CD4-positive, alpha-beta T cell treated with Interleukin-4 for 4 hours (primary cell): ENCODE results near the gene FTMT.
"Not testable (repeated sequence)": the region's sequence is repeated elsewhere in the genome, so short reads cannot be mapped to it uniquely, and the experiment has no call there.

Source experiments
- DNase-seq: peaks from one replicate; pipeline ENCODE4 v3.0.0-alpha.2; 2020

FTMT gene

GRCh38 chr5:121851643-121852574 lies at the start of gene FTMT:
Gene FTMT, plus strand, starts transcription at chr5:121851882. Its CDS starts 82 bp downstream, at chr5:121851964.
- DNase-seq, result no peak

DNA sequence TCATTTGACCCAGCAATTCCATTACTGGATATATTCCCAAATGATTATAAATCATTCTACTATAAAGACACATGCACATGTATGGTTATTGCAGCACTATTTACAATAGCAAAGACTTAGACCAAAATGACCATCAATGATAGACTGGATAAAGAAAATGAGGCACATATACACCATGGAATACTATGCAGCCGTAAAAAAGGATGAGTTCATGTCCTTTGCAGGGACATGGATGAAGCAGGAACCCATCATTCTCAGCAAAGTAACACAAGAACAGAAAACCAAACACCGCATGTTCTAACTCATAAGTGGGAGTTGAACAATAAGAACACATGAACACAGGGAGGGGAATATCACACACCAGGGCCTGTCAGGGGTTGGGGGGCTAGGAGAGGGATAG lies 46.4 kb upstream of the FTMT start:
- DNase-seq, result not testable (repeated sequence)

- no peak for DNase-seq
Measured at GRCh38 chr5:121805911-121806310, 45.8 kb upstream of the FTMT start.

- DNase-seq, result no peak
Measured at GRCh38 chr5:121816164-121816563, 35.5 kb upstream of the FTMT start.

DNA sequence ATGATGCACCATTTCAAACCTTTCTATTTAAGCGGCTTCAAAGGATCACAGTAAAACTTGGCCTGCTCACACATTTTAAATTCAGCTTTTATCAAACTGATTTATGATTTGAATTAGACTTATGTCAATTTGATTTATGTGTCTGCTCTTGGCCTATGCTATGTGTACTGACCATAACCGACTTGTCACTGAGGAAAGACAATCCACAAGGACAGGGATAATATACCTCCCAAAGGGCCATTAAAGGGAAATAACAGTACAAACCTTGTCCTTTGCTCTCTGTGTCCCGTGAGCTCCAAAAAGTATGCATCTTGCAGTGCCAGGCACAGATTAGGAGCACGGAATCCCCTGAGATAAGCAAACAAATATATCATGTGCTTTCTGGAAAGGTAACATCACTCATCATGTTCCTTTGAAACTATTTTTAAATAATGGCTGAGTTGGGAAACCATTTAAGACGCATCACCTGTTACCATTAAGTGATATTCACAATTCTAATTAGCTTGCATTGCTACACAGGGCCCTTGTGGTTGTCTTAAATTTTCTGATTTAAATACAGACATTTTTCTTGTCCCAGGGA lies 31.9 kb upstream of the FTMT start:
- no peak for DNase-seq

DNA sequence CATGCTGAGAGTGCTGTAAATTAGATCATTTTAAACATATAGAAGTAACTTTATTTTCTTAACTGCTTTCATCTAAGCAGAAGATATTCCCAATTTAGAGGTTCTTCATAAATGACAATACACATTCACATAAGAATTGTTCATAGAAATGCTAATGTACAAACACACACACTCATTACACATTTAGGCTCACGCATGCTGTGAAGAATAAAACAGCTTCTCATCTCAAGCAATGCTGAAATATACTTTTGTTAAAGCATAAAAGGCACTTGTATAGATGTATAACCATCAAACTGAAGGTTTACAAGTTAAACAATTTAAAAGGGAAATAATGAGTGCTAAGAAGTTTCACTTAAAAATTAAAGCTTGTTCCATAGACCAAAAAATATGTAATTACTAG lies 18.1 kb upstream of the FTMT start:
- no peak for DNase-seq

DNA sequence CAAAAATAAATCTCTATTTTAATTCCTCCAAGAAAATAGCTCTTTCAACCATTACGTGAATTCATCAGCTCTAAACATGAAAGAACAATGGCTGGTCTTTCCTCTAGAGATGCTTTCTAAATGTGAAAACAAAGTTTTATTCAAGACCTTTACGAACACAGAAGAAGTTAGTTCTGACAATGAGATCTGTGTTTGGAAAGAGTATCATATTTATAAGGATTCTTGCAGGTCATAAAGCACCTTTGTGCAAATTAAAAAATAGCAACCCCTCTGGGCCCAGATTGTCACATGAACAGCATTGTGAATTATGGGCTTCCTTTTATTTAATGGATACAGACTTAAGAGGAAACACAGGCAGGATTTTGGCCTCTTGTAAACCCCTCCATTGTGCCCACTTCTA lies 17.7 kb upstream of the FTMT start:
- DNase-seq, result no peak

DNA sequence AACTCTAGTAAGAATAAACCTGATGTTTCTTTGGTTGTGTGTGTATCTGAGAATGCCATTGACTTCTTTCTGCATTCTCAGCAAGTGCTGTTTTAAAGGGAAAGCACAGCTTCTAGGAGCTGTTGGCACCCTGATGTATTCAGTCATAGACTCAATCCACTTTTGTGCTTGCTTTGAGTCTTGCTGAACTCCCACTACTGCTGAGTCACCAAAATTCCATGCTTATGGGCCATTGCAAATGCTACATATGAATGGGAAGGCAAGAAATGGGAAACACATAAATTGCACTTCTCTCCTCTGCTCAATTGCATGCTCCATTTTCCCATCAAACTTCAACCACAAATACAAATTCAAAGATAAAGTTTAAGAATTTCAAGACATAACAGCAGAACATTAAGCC lies 9.8 kb upstream of the FTMT start:
- no peak for DNase-seq

DNA sequence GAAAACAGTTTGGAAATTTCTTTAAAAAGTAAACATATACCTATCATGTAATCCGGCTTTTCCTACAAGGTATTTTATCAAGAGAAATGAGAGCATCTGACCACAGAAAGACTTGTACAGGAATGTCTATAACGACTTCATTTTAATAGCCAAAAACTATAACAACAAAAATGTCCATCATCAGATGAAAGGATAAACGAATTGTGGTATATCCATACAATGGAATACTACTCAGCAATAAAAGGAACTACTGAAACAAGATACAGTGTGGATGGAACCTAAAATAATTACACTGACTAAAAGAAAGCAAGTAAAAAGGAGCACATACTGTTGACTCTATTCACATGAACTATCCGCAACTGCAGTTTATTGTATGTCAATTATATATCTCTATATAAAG lies 1.4 kb upstream of the FTMT start:
- no peak for DNase-seq

DNA sequence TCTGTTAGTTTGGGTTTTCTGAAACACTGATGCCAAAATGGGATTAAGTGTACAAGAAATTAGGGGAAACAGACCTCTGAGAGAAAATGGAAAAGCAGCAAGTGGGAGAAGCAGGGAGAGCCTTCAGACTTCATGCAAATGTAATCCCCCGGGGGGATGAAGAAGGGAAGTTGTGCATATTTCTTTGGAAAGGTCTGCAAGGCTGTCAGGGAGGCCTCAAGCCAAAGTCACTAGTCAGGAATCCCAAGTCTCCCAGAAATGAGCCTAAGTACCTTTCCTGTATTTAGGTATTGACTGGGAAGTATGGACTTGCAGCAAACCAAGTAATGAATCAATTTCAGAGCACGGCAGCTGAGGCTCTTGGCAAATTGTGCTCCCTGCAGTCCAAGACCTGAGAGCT lies 2.2 kb downstream of the FTMT start:
- DNase-seq, result no peak

- no peak for DNase-seq
Measured at GRCh38 chr5:121862801-121863200, 11.1 kb downstream of the FTMT start.

GRCh38 chr5:121863753-121864285 lies 12.1 kb downstream of the FTMT start:
- DNase-seq, result no peak

GRCh38 chr5:121867403-121867802 lies 15.7 kb downstream of the FTMT start:
- no peak for DNase-seq

DNA sequence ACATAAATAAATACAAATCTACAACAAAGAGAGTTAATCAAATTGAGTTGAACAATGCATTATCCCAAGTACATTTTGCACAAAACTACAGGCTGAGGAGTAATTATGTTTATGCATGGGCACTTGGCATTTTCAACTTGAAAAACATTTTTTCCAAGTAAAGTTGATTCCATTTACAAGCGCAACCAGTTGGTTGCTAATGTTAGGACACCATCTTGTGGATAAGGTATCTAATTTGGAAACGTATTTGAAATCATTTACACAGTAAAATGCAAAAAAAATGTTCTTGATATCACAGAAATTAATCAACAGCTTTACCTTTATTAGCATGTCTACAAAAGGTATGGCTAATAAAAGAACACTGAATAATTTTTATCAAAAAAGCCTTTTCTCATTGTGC lies 18.8 kb downstream of the FTMT start:
- DNase-seq, result no peak

- no peak for DNase-seq
Measured at GRCh38 chr5:121872856-121873255, 21.2 kb downstream of the FTMT start.

DNA sequence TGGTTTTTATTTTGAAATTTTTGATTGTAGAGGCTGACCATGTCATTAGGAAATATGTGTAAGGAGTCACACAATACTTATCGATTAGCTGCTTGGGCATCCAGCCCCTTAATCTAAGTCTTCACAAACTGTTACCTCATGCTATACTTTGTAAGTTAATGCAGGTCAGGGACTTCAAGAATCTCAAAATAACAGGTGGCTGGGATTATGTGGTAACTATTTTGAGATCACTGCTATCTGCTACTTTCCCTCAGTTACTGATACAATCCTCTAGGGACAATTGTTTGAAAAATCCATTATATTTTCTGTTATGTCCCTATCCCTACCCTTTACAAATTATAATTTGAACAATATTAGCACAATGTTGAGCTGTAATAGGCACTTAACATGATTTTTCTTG lies 21.7 kb downstream of the FTMT start:
- DNase-seq, result no peak

DNA sequence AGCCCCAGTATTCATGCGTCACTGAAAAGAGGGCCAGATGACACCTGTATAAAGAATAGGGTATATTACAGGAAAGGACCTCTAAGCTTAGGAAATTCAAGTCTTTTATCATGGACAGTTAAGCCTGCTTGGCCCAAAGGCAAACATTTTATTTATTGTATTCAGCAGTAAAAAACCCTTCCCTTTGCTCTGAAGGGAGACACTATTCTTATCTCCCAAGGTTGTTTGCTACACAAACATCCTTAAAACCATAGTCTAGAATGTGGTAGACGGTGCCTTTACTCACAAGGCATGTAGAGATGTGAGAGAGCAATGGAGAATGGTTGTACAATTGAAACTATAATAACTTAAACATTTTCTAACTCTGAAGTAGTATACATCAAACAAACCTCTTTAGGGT lies 33.9 kb downstream of the FTMT start:
- no peak for DNase-seq

DNA sequence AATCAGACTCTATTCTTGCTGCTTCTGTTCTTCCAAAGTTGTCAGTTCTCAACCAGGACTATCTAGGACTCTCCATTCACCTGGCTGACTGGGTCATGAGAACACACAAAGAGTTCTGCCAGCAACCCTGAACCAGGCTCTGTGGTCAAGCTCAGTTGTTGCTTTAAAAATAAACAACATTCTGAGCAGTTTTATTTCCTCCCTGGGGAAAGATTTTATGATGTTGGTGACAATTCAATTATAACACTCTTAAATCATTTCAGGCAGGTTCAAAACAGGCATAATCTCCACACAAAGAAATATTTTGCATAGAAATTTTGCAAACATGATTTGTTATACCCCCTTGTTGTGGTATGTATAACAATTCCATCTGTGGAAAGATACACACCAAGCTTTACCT lies 36.0 kb downstream of the FTMT start:
- no peak for DNase-seq

- DNase-seq, result no peak
Measured at GRCh38 chr5:121890297-121890858, 38.7 kb downstream of the FTMT start.

DNA sequence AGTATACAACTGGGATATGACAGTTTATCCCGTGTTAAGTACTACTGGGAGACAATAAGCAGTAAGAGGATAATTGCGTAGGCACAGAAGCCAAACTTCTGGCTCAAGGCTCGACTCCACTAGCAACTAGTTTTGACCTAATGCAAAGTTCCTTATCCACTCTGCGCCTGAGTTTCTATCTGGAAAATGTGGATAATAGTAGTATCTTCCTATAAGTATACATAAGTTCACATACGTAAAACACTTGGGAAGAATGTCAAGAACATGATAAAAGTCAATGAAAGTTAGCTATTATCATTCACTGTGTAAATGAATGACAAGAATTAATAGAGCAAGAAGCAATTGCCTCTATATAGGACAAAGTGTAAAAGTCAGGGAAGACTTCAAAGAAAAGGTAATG lies 45.7 kb downstream of the FTMT start:
- no peak for DNase-seq

DNA sequence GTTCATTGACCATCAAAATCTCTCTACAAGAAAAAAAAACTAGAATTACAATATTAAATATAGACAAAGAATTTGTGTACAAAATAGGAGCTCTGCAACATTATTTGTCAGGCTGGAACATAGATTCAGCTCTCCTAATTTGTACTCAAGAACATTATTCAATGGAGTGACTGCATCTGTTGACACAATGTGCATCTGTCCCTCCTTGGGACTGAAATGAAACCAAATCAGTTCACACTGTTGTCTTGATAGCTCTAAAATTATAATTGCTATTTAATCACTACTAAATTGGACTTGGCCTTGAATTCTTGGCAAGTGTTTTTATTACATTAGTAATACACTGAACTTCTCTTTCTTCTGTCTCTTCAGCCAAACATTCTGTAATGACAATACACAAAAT lies 47.7 kb downstream of the FTMT start:
- DNase-seq, result no peak
